ENCODE measurements around the gene ACTN1. TPM values are rescaled to one million over a fixed set of nuclear protein-coding genes. Genes with fewer than 3 reads are reported as not detected.

Gene ACTN1
- total RNA-seq, 4 donors from 2014 or later, result 48.1 to 90.4 (median 64.8) TPM

DNA sequence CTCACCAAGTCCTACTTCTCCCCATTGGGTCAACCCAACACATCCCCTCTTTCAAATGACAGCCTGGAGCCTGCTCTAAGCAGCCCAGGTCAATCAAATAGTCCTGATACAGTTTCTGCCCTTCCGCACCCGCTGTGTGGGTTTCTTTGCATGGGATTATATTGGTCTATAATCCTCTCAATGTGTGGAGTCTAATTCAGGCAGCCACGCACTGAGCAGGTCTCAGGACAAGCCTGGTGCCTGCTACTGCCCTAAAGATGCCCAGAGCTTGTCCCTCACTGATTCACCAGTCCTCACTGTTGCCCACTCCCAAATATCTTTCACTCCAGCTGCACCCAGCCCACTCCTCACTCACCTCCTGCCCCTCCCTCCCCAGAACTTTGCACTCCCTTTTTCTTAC is 16.4 kb downstream of the ACTN1 start:
- no peak overlapping the region for H3K4me3 ChIP-seq (replicated peaks in 1 of 3)
- H3K27ac ChIP-seq, result no peak overlapping the region
- H3K27me3 ChIP-seq, result no peaks in the 10 kb centered on the region
- WGBS, 2 donors, result 98 to 100% methylated on average over 3 of the region's 3 CpGs
- intact Hi-C loops (cut with DNase I), result no loop called here
- H3K9me3 ChIP-seq, result no peaks in the 10 kb centered on the region
- TF ChIP-seq, protein P1, sequence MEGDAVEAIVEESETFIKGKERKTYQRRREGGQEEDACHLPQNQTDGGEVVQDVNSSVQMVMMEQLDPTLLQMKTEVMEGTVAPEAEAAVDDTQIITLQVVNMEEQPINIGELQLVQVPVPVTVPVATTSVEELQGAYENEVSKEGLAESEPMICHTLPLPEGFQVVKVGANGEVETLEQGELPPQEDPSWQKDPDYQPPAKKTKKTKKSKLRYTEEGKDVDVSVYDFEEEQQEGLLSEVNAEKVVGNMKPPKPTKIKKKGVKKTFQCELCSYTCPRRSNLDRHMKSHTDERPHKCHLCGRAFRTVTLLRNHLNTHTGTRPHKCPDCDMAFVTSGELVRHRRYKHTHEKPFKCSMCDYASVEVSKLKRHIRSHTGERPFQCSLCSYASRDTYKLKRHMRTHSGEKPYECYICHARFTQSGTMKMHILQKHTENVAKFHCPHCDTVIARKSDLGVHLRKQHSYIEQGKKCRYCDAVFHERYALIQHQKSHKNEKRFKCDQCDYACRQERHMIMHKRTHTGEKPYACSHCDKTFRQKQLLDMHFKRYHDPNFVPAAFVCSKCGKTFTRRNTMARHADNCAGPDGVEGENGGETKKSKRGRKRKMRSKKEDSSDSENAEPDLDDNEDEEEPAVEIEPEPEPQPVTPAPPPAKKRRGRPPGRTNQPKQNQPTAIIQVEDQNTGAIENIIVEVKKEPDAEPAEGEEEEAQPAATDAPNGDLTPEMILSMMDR (IDR thresholded peaks at IDR 0.05), result no peak
- TF ChIP-seq POLR2A (IDR thresholded peaks at IDR 0.05), result no peak
- H3K36me3 ChIP-seq, result no peaks in the 10 kb centered on the region
- H3K4me1 ChIP-seq, result peaks cover 20 to 52% of the 10 kb centered on the region in 2 donors
- DNase-seq, result no peak

DNA sequence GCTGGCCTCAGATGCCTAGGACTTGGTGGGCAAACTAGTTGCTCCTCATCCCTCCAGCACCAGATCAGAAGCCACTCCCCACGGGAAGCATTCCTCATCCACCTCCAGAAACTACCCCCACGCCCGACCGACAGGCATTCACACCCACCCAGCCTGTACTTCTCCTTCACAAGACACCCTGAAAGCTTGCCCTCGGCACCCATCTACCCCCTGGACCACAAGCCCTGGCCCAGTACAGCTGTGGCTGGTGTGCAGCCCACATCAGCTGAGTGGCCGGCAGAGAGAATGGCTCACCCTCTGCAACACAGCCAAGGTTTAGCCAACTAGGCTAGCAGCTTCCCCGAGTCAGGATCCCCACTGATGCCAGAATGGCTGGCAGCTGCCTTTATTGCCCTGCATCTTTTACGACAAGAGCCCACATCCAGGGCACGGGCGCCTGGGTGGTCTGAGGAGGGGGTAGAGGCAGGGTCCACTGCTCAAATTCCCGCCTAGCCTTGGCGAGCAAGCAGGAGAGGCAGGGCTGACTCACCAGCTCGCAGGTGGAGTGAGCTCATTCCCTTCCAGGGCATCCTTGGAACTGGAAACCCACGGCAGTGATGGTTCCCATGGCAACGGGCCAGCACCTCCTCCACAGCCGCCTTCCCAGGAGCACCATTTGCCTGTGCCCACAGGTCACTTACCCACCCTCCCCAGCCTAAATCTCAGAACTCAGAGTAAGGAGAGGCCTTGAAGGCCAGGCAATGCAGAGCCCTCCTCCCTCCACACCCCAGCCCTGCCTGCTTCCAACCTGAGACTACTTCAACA is 17.1 kb downstream of the ACTN1 start:
- WGBS, 2 donors, result 87 to 89% methylated on average over 14 of the region's 16 CpGs
- no peaks in the 10 kb centered on the region for H3K27me3 ChIP-seq
- intact Hi-C loops (cut with DNase I), result no loop called here
- DNase-seq, result no peak
- TF ChIP-seq, protein P1 (IDR thresholded peaks at IDR 0.05), result no peak
- no peak for TF ChIP-seq POLR2A (IDR thresholded peaks at IDR 0.05)
- H3K9me3 ChIP-seq, result no peaks in the 10 kb centered on the region
- H3K4me1 ChIP-seq, result peaks cover 19 to 53% of the 10 kb centered on the region in 2 donors
- no peak overlapping the region for H3K4me3 ChIP-seq (replicated peaks in 1 of 3)
- no peak overlapping the region for H3K27ac ChIP-seq
- no peaks in the 10 kb centered on the region for H3K36me3 ChIP-seq

- H3K36me3 ChIP-seq, result no peaks in the 10 kb centered on the region
- intact Hi-C loops (cut with DNase I), result no loop called here
- TF ChIP-seq, protein P1 (IDR thresholded peaks at IDR 0.05), result no peak
- TF ChIP-seq POLR2A (IDR thresholded peaks at IDR 0.05), result no peak
- no peaks in the 10 kb centered on the region for H3K9me3 ChIP-seq
- H3K4me3 ChIP-seq (replicated peaks in 1 of 3), result no peak overlapping the region
- no peak for DNase-seq
- 88 to 92% methylated on average over 7 of the region's 7 CpGs for WGBS, 2 donors
- H3K27me3 ChIP-seq, result no peaks in the 10 kb centered on the region
- H3K27ac ChIP-seq, result no peak overlapping the region
- peaks cover 12 to 48% of the 10 kb centered on the region in 2 donors for H3K4me1 ChIP-seq
Measured at GRCh38 chr14:68961361-68961760, 17.7 kb downstream of the ACTN1 start.

DNA sequence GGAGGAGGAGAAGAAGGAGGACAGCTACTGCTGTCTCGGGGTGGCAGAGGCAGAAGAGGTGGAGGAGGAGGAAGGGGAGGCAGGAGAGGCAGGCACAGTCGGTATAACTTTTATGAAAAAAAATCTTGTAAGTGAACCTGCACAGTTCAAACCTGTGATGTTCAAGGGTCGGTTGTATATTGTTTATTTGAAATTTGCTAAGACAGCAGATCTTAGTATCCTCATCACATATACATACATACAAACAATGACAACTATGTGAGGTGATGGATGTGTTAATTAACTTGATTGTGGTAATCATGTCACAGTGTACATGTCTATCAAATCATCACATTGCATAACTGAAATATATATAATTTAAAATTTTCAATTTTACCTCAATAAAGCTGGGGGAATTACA is 19.0 kb downstream of the ACTN1 start:
- Histone ChIP-seq H3K27ac (no peak overlapping the region), H3K36me3 (no peaks in the 10 kb centered on the region)
- intact Hi-C loops (cut with DNase I), result no loop called here

GRCh38 chr14:68959035-68959434 is 20.1 kb downstream of the ACTN1 start:
- Histone ChIP-seq H3K27me3 (no peaks in the 10 kb centered on the region), H3K36me3 (no peaks in the 10 kb centered on the region), H3K4me3 (replicated peaks in 1 of 3) (no peak overlapping the region), H3K9me3 (no peaks in the 10 kb centered on the region), H3K4me1 (peaks cover 4 to 36% of the 10 kb centered on the region in 2 donors), H3K27ac (peak overlapping the region in 2 of 3 donors; percentile 41 to 46)
- no peak for DNase-seq
- WGBS, 2 donors, result 61 to 65% methylated on average over 3 to 4 of the region's 4 CpGs
- intact Hi-C loops (cut with DNase I), result no loop called here
- TF ChIP-seq, protein P1 (IDR thresholded peaks at IDR 0.05), result no peak
- no peak for TF ChIP-seq POLR2A (IDR thresholded peaks at IDR 0.05)

More for the DNA sequence above, 19.0 kb downstream of the ACTN1 start:
- Histone ChIP-seq H3K4me1 (peaks cover 4 to 45% of the 10 kb centered on the region in 2 donors), H3K27me3 (no peaks in the 10 kb centered on the region), H3K9me3 (no peaks in the 10 kb centered on the region), H3K4me3 (replicated peaks in 1 of 3) (no peak overlapping the region)
- TF ChIP-seq POLR2A (IDR thresholded peaks at IDR 0.05), result no peak
- TF ChIP-seq, protein P1 (IDR thresholded peaks at IDR 0.05), result no peak
- WGBS, 2 donors, result 83 to 91% methylated on average over 3 of the region's 3 CpGs
- DNase-seq, result no peak
